GM23248 (cell line): ENCODE measurements around the gene RAB27A.

Source experiments
- EZH2 ChIP-seq: fragments of 200-600 bp; sonication (generic); IDR thresholded peaks from 2 replicates; pipeline ENCODE4 v1.6.1; 2018; ENCODE audit warnings: antibody characterized with exemption, mild to moderate bottlenecking; ENCODE audit not compliant: insufficient read depth, poor library complexity, severe bottlenecking
- EZH2phosphoT487 ChIP-seq: fragments of 200-600 bp; sonication (generic); IDR thresholded peaks from 2 replicates; pipeline ENCODE4 v1.6.1; 2018; ENCODE audit warnings: antibody characterized with exemption, moderate library complexity, mild to moderate bottlenecking, low read depth; ENCODE audit not compliant: insufficient read depth

GRCh38 chr15:55276324-55276723 lies 13.3 kb downstream of the RAB27A start:
- TF ChIP-seq EZH2 (no peak), EZH2phosphoT487 (no peak)
